Left renal cortex interstitium (tissue), 4 donors: Measurements from ENCODE around the gene PPIL3. TPM values are rescaled to one million over a fixed set of nuclear protein-coding genes. Genes with fewer than 3 reads are reported as not detected.

Source experiments
- polyA plus RNA-seq, 4 donors: library from polyadenylated mRNA; unstranded; fragments of 120-200 nt; gene quantifications; one replicate each; pipeline ENCODE4 v1.2.1, GENCODE V29; 2013; ENCODE audit not compliant: insufficient read length in 4 of 4

The PPIL3 gene
- polyA plus RNA-seq, 4 donors: 49.9 to 74.7 (median 71.6) TPM

Other genes starting within 250 kb of the PPIL3 start
- gene BZW1, start 77.2 kb downstream of the PPIL3 start, polyA plus RNA-seq: 100 to 1,000 TPM; 213 to 283 (median 261) TPM
- gene CLK1, start 24.4 kb downstream of the PPIL3 start, polyA plus RNA-seq: 100 to 1,000 TPM; 223 to 315 (median 281) TPM
- 10 to 100 TPM; 38.0 to 54.3 (median 41.6) TPM for gene NIF3L1, start 294 bp upstream of the PPIL3 start, polyA plus RNA-seq
- gene ORC2, start 74.6 kb upstream of the PPIL3 start, polyA plus RNA-seq: 10 to 100 TPM; 22.0 to 42.2 (median 31.0) TPM
- gene HYCC2, start 182.6 kb upstream of the PPIL3 start, polyA plus RNA-seq: 10 to 100 TPM; 10.3 to 19.8 (median 14.2) TPM
- gene NDUFB3, start 182.9 kb upstream of the PPIL3 start, polyA plus RNA-seq: 100 to 1,000 TPM in 2 of 4 donors, 10 to 100 TPM in 2; 94.0 to 138 (median 114) TPM
- gene CFLAR, start 227.1 kb upstream of the PPIL3 start, polyA plus RNA-seq: 10 to 100 TPM; 46.2 to 92.5 (median 65.9) TPM